Nephron progenitor cell (in vitro differentiated cells): ENCODE results near the gene PRICKLE2.

ENCODE experiments used
- DNase-seq: peaks from one replicate; pipeline ENCODE4 v3.0.0; 2021
- H3K27ac Mint-ChIP-seq: 2 replicates; pipeline ENCODE4 v1.8.0; 2021; ENCODE audit warnings: mild to moderate bottlenecking, moderate library complexity, mixed read lengths
- H3K27me3 Mint-ChIP-seq: 2 replicates; pipeline ENCODE4 v1.8.0; 2021; ENCODE audit warnings: mild to moderate bottlenecking, low read depth, mixed read lengths; ENCODE audit not compliant: poor library complexity
- H3K36me3 Mint-ChIP-seq: 2 replicates; pipeline ENCODE4 v1.8.0; 2021; ENCODE audit warnings: low read depth, mixed read lengths
- H3K4me1 Mint-ChIP-seq: 2 replicates; pipeline ENCODE4 v1.8.0; 2021; ENCODE audit warnings: mixed read lengths
- H3K4me3 Mint-ChIP-seq: 2 replicates; pipeline ENCODE4 v1.8.0; 2021; ENCODE audit warnings: mild to moderate bottlenecking, moderate library complexity, mixed read lengths
- H3K9me3 Mint-ChIP-seq: 2 replicates; pipeline ENCODE4 v1.8.0; 2021; ENCODE audit warnings: mild to moderate bottlenecking, moderate library complexity, mixed read lengths
- TF ChIP-seq, protein P1 (sequence below): fragments of 200-600 bp; sonication (generic); IDR thresholded peaks from 2 replicates; pipeline ENCODE4 v1.5.0; 2021; ENCODE audit warnings: antibody characterized with exemption

PRICKLE2 gene

DNA sequence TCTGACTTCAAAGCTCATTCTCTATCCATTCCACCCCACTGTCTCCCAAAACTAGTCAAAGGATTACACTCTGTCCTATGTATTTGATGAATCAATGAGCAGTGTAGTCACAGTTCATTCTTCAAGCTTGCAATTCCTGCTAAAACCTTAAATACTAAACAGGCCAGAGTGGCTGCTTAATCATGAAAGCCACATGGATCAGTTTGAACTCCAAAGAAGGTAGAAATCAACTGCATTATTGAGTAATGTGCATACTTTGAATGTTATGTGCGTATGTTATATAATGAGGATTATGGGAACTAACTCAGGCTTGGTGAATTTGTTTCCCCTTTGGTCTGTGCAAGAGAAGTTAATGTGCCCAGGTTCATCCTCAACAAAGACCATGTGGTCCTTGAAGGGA is 45.4 kb downstream of the PRICKLE2 start:
- Mint-ChIP-seq H3K36me3 (peaks cover 60% of the 10 kb centered on the region), H3K9me3 (peaks cover 22% of the 10 kb centered on the region), H3K27me3 (no peaks in the 10 kb centered on the region), H3K27ac (no peak overlapping the region), H3K4me1 (no peaks in the 10 kb centered on the region), H3K4me3 (no peak overlapping the region)
- TF ChIP-seq, protein P1, sequence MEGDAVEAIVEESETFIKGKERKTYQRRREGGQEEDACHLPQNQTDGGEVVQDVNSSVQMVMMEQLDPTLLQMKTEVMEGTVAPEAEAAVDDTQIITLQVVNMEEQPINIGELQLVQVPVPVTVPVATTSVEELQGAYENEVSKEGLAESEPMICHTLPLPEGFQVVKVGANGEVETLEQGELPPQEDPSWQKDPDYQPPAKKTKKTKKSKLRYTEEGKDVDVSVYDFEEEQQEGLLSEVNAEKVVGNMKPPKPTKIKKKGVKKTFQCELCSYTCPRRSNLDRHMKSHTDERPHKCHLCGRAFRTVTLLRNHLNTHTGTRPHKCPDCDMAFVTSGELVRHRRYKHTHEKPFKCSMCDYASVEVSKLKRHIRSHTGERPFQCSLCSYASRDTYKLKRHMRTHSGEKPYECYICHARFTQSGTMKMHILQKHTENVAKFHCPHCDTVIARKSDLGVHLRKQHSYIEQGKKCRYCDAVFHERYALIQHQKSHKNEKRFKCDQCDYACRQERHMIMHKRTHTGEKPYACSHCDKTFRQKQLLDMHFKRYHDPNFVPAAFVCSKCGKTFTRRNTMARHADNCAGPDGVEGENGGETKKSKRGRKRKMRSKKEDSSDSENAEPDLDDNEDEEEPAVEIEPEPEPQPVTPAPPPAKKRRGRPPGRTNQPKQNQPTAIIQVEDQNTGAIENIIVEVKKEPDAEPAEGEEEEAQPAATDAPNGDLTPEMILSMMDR: no peak
- no peak for DNase-seq

DNA sequence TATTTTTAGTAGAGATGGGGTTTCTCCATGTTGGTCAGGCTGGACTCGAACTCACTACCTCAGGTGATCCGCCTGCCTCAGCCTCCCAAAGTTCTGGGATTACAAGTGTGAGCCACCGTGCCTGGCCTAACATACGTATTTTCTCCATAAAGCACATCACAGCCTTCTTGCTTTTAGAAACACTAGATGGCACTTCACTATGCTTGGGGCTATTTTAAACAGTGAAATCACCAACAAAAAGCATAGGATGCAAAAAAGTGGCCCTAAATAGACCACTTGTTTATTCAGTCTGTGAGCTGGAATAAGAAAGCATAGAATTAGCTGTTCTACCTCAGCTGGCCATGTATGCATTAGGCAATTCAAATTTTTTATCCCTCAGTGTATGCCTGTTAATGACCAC is 46.0 kb downstream of the PRICKLE2 start:
- Mint-ChIP-seq H3K4me1 (no peaks in the 10 kb centered on the region), H3K9me3 (peaks cover 22% of the 10 kb centered on the region), H3K27ac (no peak overlapping the region), H3K36me3 (peaks cover 63% of the 10 kb centered on the region), H3K27me3 (no peaks in the 10 kb centered on the region), H3K4me3 (no peak overlapping the region)
- TF ChIP-seq, protein P1: no peak
- no peak for DNase-seq

DNA sequence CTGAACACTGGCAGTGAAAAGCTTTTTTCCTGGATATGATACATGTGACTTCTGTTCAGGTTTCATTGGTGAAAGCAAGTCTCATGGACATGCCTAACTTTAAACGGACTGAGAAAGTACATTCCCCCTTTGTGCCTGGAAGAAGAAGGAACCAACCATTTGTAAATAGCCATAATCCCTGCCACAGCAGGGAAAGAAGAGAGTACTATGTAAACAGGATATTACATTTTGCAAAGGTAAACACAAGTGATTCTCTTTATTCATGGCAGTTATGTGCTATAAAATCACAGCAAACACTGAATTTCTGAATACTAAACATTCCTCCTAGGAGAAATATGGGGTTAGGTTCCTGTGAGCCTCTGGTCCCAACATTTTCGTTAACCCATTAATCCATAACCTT is 46.8 kb downstream of the PRICKLE2 start:
- no peaks in the 10 kb centered on the region for H3K27me3 Mint-ChIP-seq
- no peak overlapping the region for H3K27ac Mint-ChIP-seq
- no peak overlapping the region for H3K4me3 Mint-ChIP-seq
- peaks cover 22% of the 10 kb centered on the region for H3K9me3 Mint-ChIP-seq
- no peak for DNase-seq
- TF ChIP-seq, protein P1: no peak
- H3K36me3 Mint-ChIP-seq: peaks cover 63% of the 10 kb centered on the region
- H3K4me1 Mint-ChIP-seq: peaks cover 5% of the 10 kb centered on the region

DNA sequence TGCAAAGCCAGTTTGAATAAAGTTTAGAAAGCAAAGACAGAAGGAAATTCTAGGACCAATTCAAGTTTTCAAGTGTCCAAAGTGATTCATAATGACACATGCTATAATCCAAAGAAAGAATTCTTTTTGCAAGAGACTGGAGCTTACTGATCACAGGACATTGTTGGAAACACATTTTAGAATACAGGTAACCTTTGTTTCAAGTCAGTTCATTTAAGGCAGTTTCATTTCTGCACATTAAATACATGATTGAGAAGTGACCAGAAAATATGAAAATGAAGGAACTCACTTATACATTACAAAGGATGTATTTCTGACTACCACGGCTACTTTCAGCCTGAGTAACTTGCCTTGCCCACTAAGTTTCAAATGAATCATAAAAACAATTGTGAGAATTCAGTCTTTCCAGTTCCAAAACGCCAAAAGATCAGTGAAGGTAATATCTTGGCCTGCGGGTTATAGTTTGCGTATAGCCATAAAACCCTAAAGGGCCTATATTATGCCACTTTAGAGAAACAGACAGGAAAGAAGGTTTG is 48.7 kb downstream of the PRICKLE2 start:
- TF ChIP-seq, protein P1: no peak
- H3K4me3 Mint-ChIP-seq: no peak overlapping the region
- no peak for DNase-seq
- H3K4me1 Mint-ChIP-seq: peaks cover 10% of the 10 kb centered on the region
- H3K27me3 Mint-ChIP-seq: no peaks in the 10 kb centered on the region
- H3K36me3 Mint-ChIP-seq: peaks cover 74% of the 10 kb centered on the region
- no peak overlapping the region for H3K27ac Mint-ChIP-seq
- peaks cover 22% of the 10 kb centered on the region for H3K9me3 Mint-ChIP-seq

DNA sequence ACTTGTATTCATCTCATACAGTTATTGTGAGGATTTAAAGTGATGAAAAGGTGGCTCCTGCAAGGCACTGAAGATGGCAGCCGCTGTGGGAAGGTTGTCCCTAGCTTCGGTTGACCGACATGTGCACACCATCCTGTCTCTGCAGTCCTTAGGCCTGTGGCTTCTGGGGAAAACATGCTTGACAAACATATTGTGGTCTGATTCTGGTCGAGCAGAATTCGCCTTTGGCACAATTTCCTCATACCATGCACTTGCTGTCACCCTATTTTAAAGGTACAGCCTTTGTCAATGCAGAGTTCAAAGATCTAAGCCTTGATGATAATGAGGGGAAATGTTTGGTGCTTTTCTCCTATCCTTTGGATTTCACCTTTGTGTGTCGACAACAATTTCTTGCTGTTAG is 50.9 kb downstream of the PRICKLE2 start:
- Mint-ChIP-seq H3K27me3 (no peaks in the 10 kb centered on the region), H3K36me3 (peaks cover 68% of the 10 kb centered on the region), H3K4me1 (peaks cover 10% of the 10 kb centered on the region), H3K9me3 (peaks cover 22% of the 10 kb centered on the region), H3K27ac (no peak overlapping the region), H3K4me3 (no peak overlapping the region)
- no peak for DNase-seq
- TF ChIP-seq, protein P1: no peak

DNA sequence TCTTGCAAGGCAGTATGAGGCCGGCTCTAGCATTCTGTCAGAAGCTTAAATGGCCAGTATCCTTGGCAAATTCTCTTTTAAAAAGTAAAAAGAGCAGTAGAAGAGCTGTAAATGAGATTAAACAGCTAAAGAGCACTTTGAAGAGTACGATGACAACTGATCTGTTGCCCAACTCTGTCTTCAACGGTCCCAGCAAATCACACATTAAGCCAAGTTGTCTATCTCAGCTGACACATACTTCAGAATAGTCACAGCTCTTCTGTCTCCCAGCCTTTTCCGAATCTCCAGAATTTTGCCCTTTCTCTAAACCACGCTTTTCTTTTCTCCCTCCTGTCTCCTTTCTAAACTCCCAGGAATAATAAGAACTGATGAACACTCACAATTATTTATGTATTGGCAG is 51.7 kb downstream of the PRICKLE2 start:
- H3K36me3 Mint-ChIP-seq: peaks cover 67% of the 10 kb centered on the region

More for the DNA sequence above, 51.7 kb downstream of the PRICKLE2 start:
- Mint-ChIP-seq H3K27me3 (no peaks in the 10 kb centered on the region), H3K9me3 (peaks cover 22% of the 10 kb centered on the region), H3K27ac (no peak overlapping the region), H3K4me3 (no peak overlapping the region), H3K4me1 (peaks cover 10% of the 10 kb centered on the region)
- TF ChIP-seq, protein P1: no peak
- DNase-seq: no peak
